Adrenal gland (tissue), 5 donors: ENCODE data around the gene DSG1.

Source experiments
- POLR2A ChIP-seq, 2 donors: fragments of 450-650 bp; IDR thresholded peaks; one replicate each; pipeline ENCODE4 v1.6.1; 2017; ENCODE audit warnings: antibody characterized with exemption in 2 of 2, mild to moderate bottlenecking in 2 of 2, moderate library complexity in 1 of 2
- TF ChIP-seq, protein P1 (sequence below), 6 experiments: fragments of 450-650 bp in 4 of 6; fragments of 200-600 bp in 2 of 6; sonication (generic) in 1 of 6; IDR thresholded peaks; 1 replicate in 5 of 6; 2 replicates in 1 of 6; pipeline versions ENCODE4 v1.5.1 to v1.8.0; 2016 to 2021; ENCODE audit warnings: antibody characterized with exemption in 6 of 6, mild to moderate bottlenecking in 2 of 6, moderate library complexity in 1 of 6
- donor health status: DM: no; HTN: no; CAD: no.

DNA sequence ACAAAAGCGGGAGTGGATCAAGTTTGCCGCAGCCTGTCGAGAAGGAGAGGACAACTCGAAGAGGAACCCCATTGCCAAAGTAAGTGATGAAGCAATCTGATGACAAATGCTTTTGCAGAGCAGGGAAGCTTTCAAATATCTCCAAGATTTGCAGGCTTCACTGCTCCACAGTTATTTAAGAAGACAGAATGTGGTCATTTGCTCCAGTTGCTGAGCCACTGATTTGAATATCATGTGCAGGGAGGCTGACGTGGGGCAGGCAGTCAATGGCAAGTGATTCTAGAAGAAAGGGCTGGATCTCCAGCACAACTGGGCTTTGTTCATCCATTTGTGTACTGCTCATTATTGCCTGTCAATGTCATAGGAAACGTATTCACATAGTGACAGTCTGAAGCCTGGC lies 68.8 kb downstream of the DSG1 start:
- TF ChIP-seq, protein P1, sequence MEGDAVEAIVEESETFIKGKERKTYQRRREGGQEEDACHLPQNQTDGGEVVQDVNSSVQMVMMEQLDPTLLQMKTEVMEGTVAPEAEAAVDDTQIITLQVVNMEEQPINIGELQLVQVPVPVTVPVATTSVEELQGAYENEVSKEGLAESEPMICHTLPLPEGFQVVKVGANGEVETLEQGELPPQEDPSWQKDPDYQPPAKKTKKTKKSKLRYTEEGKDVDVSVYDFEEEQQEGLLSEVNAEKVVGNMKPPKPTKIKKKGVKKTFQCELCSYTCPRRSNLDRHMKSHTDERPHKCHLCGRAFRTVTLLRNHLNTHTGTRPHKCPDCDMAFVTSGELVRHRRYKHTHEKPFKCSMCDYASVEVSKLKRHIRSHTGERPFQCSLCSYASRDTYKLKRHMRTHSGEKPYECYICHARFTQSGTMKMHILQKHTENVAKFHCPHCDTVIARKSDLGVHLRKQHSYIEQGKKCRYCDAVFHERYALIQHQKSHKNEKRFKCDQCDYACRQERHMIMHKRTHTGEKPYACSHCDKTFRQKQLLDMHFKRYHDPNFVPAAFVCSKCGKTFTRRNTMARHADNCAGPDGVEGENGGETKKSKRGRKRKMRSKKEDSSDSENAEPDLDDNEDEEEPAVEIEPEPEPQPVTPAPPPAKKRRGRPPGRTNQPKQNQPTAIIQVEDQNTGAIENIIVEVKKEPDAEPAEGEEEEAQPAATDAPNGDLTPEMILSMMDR (IDR thresholded peaks at IDR 0.05), result no peak
- no peak for TF ChIP-seq POLR2A (IDR thresholded peaks at IDR 0.05)
